T-cell (primary cell): ENCODE measurements around the gene PCBP3. TPM values are rescaled to one million over a fixed set of nuclear protein-coding genes. Genes with fewer than 3 reads are reported as not detected.
"Not testable (repeated sequence)": the region's sequence is repeated elsewhere in the genome, so short reads cannot be mapped to it uniquely, and the experiment has no call there.

Source experiments
- ATAC-seq, 4 experiments: fragments of 200-7000 bp in 3 of 4; fragments of 150-1000 bp in 1 of 4; cut with Tn5 transposase; replicated peaks in 1 of 4; 1 replicate in 3 of 4; 2 replicates in 1 of 4; pipeline ENCODE4 v1.10.0; 2021; ENCODE audit warnings: moderate library complexity in 3 of 4, mild to moderate bottlenecking in 2 of 4, moderate number of reproducible peaks in 1 of 4
- CTCF ChIA-PET, 2 donors: fragments of 300-600 bp; sonication (Branson Sonifier 250); formaldehyde crosslinking; loops; one replicate each; lab custom pipeline; 2022; ENCODE audit warnings: antibody characterized with exemption in 2 of 2; lab: Charles Lee
- POLR2A ChIA-PET, 2 donors: fragments of 300-600 bp; sonication (Branson Sonifier 250); formaldehyde crosslinking; loops; one replicate each; lab custom pipeline; 2022; ENCODE audit warnings: antibody characterized with exemption in 2 of 2; lab: Charles Lee
- DNase-seq, 35 experiments: peaks; one replicate each; pipeline versions ENCODE4 v3.0.0 to v3.0.0-alpha.2; 2013 to 2023
- H3K27ac ChIP-seq: one replicate; pipeline ENCODE4 v1.5.1; 2013; ENCODE audit warnings: low read length
- H3K27me3 ChIP-seq, 2 experiments: replicated peaks in 1 of 2; 1 replicate in 1 of 2; 2 replicates in 1 of 2; pipeline versions ENCODE4 v1.6.1 to v1.7.0; 2013; ENCODE audit warnings: low read length in 1 of 2, mixed read lengths in 1 of 2; ENCODE audit not compliant: control insufficient read depth in 2 of 2, insufficient read depth in 2 of 2; ENCODE audit errors: extremely low read depth in 1 of 2
- H3K36me3 ChIP-seq, 2 donors: 1 replicate in 1 of 2; 2 replicates in 1 of 2; pipeline versions ENCODE4 v1.6.1 to v1.7.0; 2013; ENCODE audit warnings: low read length in 1 of 2; ENCODE audit not compliant: control insufficient read depth in 2 of 2, insufficient read depth in 1 of 2; ENCODE audit errors: extremely low read depth in 1 of 2
- H3K4me1 ChIP-seq, 2 experiments: 1 replicate in 1 of 2; 2 replicates in 1 of 2; pipeline versions ENCODE4 v1.6.1 to v1.7.0; 2013; ENCODE audit warnings: low read length in 2 of 2, mixed read lengths in 1 of 2; ENCODE audit not compliant: insufficient read depth in 2 of 2, control insufficient read depth in 1 of 2; ENCODE audit errors: extremely low read depth in 1 of 2
- H3K4me3 ChIP-seq, 2 donors: 1 replicate in 1 of 2; 2 replicates in 1 of 2; pipeline versions ENCODE4 v1.5.1 to v1.7.0; 2013; ENCODE audit warnings: mild to moderate bottlenecking in 2 of 2, low read length in 1 of 2, moderate library complexity in 1 of 2; ENCODE audit not compliant: control insufficient read depth in 1 of 2; ENCODE audit errors: extremely low read depth in 1 of 2
- H3K9me3 ChIP-seq: 2 replicates; pipeline ENCODE4 v1.7.0; 2013
- H3K27ac Mint-ChIP-seq, 2 donors: one replicate each; pipeline ENCODE4 v1.8.0; 2020 to 2021; ENCODE audit warnings: mild to moderate bottlenecking in 2 of 2, mixed read lengths in 2 of 2
- H3K27me3 Mint-ChIP-seq, 2 donors: one replicate each; pipeline ENCODE4 v1.8.0; 2021 to 2022; ENCODE audit warnings: mixed read lengths in 2 of 2
- H3K36me3 Mint-ChIP-seq: one replicate; pipeline ENCODE4 v1.8.0; 2021; ENCODE audit warnings: mixed read lengths
- H3K4me1 Mint-ChIP-seq, 3 donors: one replicate each; pipeline ENCODE4 v1.8.0; 2020 to 2022; ENCODE audit warnings: mixed read lengths in 3 of 3, mild to moderate bottlenecking in 1 of 3
- H3K4me3 Mint-ChIP-seq, 3 donors: one replicate each; pipeline ENCODE4 v1.8.0; 2020 to 2022; ENCODE audit warnings: mild to moderate bottlenecking in 3 of 3, mixed read lengths in 3 of 3, moderate library complexity in 3 of 3
- H3K9me3 Mint-ChIP-seq, 3 donors: one replicate each; pipeline ENCODE4 v1.8.0; 2020 to 2022; ENCODE audit warnings: mixed read lengths in 3 of 3
- WGBS: methylation state at CpG from one replicate; pipeline ENCODE4 v1.1.5; 2013; ENCODE audit warnings: missing lambda C conversion rate; ENCODE audit not compliant: insufficient coverage; 5-methylcytosine and 5-hydroxymethylcytosine counted together
- total RNA-seq, 35 experiments: library from RNA in 6 of 35; stranded (reverse) in 6 of 35; fragments of 120-200 nt in 1 of 35; gene quantifications; one replicate each; pipeline versions ENCODE4 v1.2.1 to v1.2.4 and lab custom pipeline; 2013 to 2026

Gene PCBP3
- total RNA-seq, 5 donors from 2014 or later (not counting 1 experiment from before 2014, with no cell fraction given): 1.5 to 4.2 (median 2.8) TPM

DNA sequence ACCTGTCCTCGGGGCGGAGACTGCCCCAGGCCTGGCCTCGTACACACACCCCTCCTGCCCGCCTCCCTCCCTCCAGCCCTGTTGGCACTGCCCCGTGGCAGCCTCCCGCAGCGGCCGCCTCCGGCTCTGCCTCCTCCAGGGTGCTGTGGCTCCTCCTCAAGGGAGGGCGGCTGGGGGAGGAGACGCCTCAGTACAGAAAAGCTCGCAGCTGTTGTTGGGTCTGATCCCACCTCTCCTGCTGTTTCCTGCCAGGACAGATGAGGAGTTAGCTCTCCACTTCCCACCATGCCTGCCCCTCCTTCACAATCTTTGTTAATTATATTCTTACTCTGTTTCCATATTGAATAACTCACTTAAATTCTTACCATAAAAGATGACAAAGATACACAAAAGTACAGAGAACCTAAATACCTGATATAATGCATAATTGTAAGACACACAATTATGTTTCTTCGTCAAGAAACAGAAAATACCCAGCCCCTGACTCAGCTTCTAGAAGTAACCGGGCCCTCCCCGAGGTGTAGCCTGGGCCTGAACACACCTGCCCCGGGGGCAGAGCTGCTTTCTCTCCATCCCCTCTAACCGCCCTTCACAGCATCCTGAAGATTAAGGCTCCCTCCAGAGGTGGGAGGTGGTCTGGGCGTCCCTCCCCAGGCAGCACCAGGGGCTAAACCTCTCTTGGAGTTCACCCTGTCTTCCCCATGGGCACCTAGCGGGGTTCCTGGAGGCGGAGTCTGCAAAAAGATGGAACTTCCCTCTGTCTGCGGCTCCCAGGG lies 307.4 kb downstream of the PCBP3 start:
- no peaks in the 10 kb centered on the region for H3K36me3 Mint-ChIP-seq
- H3K27me3 ChIP-seq: peaks cover 0 to 33% of the 10 kb centered on the region in 2 experiments
- no peaks in the 10 kb centered on the region for H3K4me1 Mint-ChIP-seq
- H3K27ac ChIP-seq: no peak overlapping the region
- POLR2A ChIA-PET: no interaction called here
- H3K9me3 ChIP-seq: no peaks in the 10 kb centered on the region
- 69% methylated on average over 12 of the region's 21 CpGs for WGBS
- no peaks in the 10 kb centered on the region for H3K36me3 ChIP-seq
- CTCF ChIA-PET: no interaction called here
- H3K4me3 ChIP-seq: no peak overlapping the region
- ATAC-seq (no peak), DNase-seq (no peak)
- no peak overlapping the region for H3K4me3 Mint-ChIP-seq
- H3K27me3 Mint-ChIP-seq: peaks cover 4 to 20% of the 10 kb centered on the region in 2 donors
- no peak overlapping the region for H3K27ac Mint-ChIP-seq
- H3K9me3 Mint-ChIP-seq: no peaks in the 10 kb centered on the region
- no peaks in the 10 kb centered on the region for H3K4me1 ChIP-seq

GRCh38 chr21:45951676-45952075 lies 308.2 kb downstream of the PCBP3 start:
- H3K27ac ChIP-seq: no peak overlapping the region
- ChIA-PET CTCF (no interaction called here), POLR2A (no interaction called here)
- H3K9me3 ChIP-seq: no peaks in the 10 kb centered on the region
- ATAC-seq (no peak), DNase-seq (no peak)
- no peaks in the 10 kb centered on the region for H3K4me1 ChIP-seq
- H3K36me3 ChIP-seq: no peaks in the 10 kb centered on the region
- peaks cover 10 to 25% of the 10 kb centered on the region in 2 donors for H3K27me3 Mint-ChIP-seq
- no peaks in the 10 kb centered on the region for H3K9me3 Mint-ChIP-seq
- no peak overlapping the region for H3K4me3 Mint-ChIP-seq
- H3K27me3 ChIP-seq: peaks cover 0 to 35% of the 10 kb centered on the region in 2 experiments
- H3K36me3 Mint-ChIP-seq: no peaks in the 10 kb centered on the region
- H3K4me3 ChIP-seq: no peak overlapping the region
- no peaks in the 10 kb centered on the region for H3K4me1 Mint-ChIP-seq
- no peak overlapping the region for H3K27ac Mint-ChIP-seq
- 72% methylated on average over 13 of the region's 15 CpGs for WGBS

GRCh38 chr21:45952527-45952926 lies 309.0 kb downstream of the PCBP3 start:
- peaks cover 10 to 25% of the 10 kb centered on the region in 2 donors for H3K27me3 Mint-ChIP-seq
- DNase-seq, CTCF ChIA-PET, H3K36me3 Mint-ChIP-seq, H3K9me3 ChIP-seq, H3K4me1 ChIP-seq, H3K27ac ChIP-seq, H3K4me3 Mint-ChIP-seq, H3K4me1 Mint-ChIP-seq, ATAC-seq, H3K4me3 ChIP-seq, H3K9me3 Mint-ChIP-seq, H3K36me3 ChIP-seq, H3K27ac Mint-ChIP-seq: not testable (repeated sequence)
- POLR2A ChIA-PET: interaction anchor here in 1 of 2 donors (0.6 kb wide), 1 partner anchor 613 kb away, joined by 3 read pairs; no protein-coding TSS in a partner anchor
- peaks cover 0 to 41% of the 10 kb centered on the region in 2 experiments for H3K27me3 ChIP-seq
- 75% methylated on average over 6 of the region's 10 CpGs for whole genome bisulfite sequencing

- Mint-ChIP-seq H3K27ac (no peak overlapping the region), H3K4me3 (no peak overlapping the region), H3K27me3 (peaks cover 10 to 28% of the 10 kb centered on the region in 2 donors), H3K36me3 (no peaks in the 10 kb centered on the region), H3K4me1 (no peaks in the 10 kb centered on the region), H3K9me3 (no peaks in the 10 kb centered on the region)
- ChIA-PET POLR2A (no interaction called here), CTCF (interaction anchor here in 1 of 2 donors (0.5 kb wide), 1 partner anchor 146 kb away, joined by 6 read pairs; no protein-coding TSS in a partner anchor)
- ATAC-seq (no peak), DNase-seq (no peak)
- Histone ChIP-seq H3K4me3 (no peak overlapping the region), H3K9me3 (no peaks in the 10 kb centered on the region), H3K27ac (no peak overlapping the region), H3K27me3 (peaks cover 0 to 41% of the 10 kb centered on the region in 2 experiments), H3K4me1 (no peaks in the 10 kb centered on the region), H3K36me3 (no peaks in the 10 kb centered on the region)
- WGBS: 90% methylated on average over 7 of the region's 11 CpGs
These were observed 309.4 kb downstream of the PCBP3 start for GRCh38 chr21:45952974-45953373.

GRCh38 chr21:45954261-45954660 lies 310.7 kb downstream of the PCBP3 start:
- ChIA-PET CTCF (no interaction called here), POLR2A (no interaction called here)
- peaks cover 0 to 2% (median 0%) of the 10 kb centered on the region in 3 donors for H3K4me1 Mint-ChIP-seq
- Histone ChIP-seq H3K27me3 (peaks cover 0 to 35% of the 10 kb centered on the region in 2 experiments), H3K9me3 (no peaks in the 10 kb centered on the region), H3K27ac (no peak overlapping the region), H3K4me3 (no peak overlapping the region), H3K36me3 (no peaks in the 10 kb centered on the region), H3K4me1 (no peaks in the 10 kb centered on the region)
- H3K27me3 Mint-ChIP-seq: peaks cover 18 to 34% of the 10 kb centered on the region in 2 donors
- WGBS: 81% methylated on average over 10 of the region's 12 CpGs
- H3K27ac Mint-ChIP-seq: no peak overlapping the region
- H3K9me3 Mint-ChIP-seq: no peaks in the 10 kb centered on the region
- DNase-seq (no peak), ATAC-seq (no peak)
- no peak overlapping the region for H3K4me3 Mint-ChIP-seq
- H3K36me3 Mint-ChIP-seq: no peaks in the 10 kb centered on the region

DNA sequence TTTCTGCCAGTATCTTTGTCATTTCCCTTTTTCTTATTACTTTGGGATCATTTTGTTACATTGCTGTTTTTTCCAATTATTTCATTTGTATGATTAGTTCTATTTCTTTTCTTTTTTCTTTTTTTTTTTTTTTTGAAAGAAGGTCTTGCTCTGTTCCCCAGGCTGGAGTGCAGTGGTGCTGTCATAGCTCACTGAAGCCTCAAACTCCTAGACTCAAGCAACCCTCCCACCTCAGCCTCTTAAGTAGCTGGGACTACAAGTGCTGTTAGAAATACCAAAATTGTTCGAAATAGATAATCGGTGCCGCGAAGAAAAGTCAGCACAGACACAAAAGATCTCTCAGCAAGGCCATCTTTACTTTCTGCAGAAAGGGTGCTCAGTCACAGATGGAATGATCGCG lies 311.4 kb downstream of the PCBP3 start:
- Histone ChIP-seq H3K4me1 (no peaks in the 10 kb centered on the region), H3K27ac (no peak overlapping the region), H3K27me3 (peaks cover 0 to 36% of the 10 kb centered on the region in 2 experiments), H3K4me3 (no peak overlapping the region), H3K36me3 (no peaks in the 10 kb centered on the region), H3K9me3 (no peaks in the 10 kb centered on the region)
- Mint-ChIP-seq H3K27me3 (peaks cover 18 to 34% of the 10 kb centered on the region in 2 donors), H3K9me3 (no peaks in the 10 kb centered on the region), H3K27ac (no peak overlapping the region), H3K36me3 (no peaks in the 10 kb centered on the region), H3K4me1 (peaks cover 0 to 2% (median 0%) of the 10 kb centered on the region in 3 donors), H3K4me3 (no peak overlapping the region)
- DNase-seq (no peak), ATAC-seq (no peak)
- ChIA-PET CTCF (interaction anchor here in 1 of 2 donors (0.5 kb wide), 1 partner anchor 991 kb away, joined by 5 read pairs; no protein-coding TSS in a partner anchor), POLR2A (no interaction called here)
- WGBS: 96% methylated on average over 6 of the region's 6 CpGs
